ENCODE measurements around the gene SHE.
"Not testable (repeated sequence)": the region's sequence is repeated elsewhere in the genome, so short reads cannot be mapped to it uniquely, and the experiment has no call there.

The SHE gene

DNA sequence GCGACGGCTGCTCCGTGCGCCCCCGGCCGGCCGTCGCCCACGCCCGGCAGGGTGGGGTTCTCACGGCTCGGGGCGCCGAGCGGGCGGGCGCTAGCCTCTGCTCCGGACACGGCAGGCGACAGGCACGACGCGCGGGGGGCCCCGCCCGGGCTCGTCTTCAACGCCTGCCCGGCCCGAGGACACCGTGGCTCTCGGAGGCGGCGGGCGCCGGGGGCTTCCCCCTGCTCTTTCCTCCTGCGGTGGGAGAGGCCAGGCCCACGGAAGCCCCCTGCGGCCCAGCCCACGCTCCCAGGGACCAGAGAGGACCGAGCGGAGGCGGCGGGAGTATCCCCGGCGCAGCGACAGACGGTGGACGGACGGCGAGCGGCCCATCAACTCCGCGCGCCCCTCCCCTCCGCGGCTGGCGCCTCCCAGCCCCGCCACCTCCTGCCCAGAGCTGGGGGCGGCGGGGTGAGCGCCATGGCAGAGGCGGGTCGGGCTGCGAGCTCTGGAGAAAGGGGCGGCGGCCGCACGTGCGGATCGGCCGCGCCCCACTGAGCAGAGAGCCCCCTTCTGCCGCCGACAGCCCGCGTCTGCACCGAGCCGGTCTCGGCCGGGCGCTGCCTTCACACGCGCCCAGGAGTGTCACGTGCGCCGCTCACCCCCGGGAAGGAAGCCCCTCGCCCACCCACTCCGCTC, at the start of gene SHE, which contains the start of gene TDRD10:
Gene SHE (minus strand): TSS at position 347 of the 678 bp plus-strand sequence. CDS start 386 bp downstream, outside the sequence.
Gene TDRD10 (plus strand): TSS at position 154 of the 678 bp plus-strand sequence. CDS start 4,685 bp downstream, outside the sequence.
- peaks cover 4% of the 10 kb centered on the region for H3K4me1 Mint-ChIP-seq (ENCODE audit: low read depth)
- no peak within 1 kb of the TSS for H3K27ac Mint-ChIP-seq
- peaks cover 26% of the 10 kb centered on the region for H3K27me3 Mint-ChIP-seq
- peak within 1 kb of the TSS; percentile 78 for H3K4me3 Mint-ChIP-seq
- H3K9me3 Mint-ChIP-seq (ENCODE audit: low read depth), result no peaks in the 10 kb centered on the region
- peaks cover 8% of the 10 kb centered on the region for H3K36me3 Mint-ChIP-seq

- Mint-ChIP-seq H3K4me3 (no peak overlapping the region), H3K27me3 (no peaks in the 10 kb centered on the region), H3K4me1 (ENCODE audit: low read depth) (peaks cover 34% of the 10 kb centered on the region), H3K9me3 (ENCODE audit: low read depth) (no peaks in the 10 kb centered on the region), H3K27ac (no peak overlapping the region), H3K36me3 (peaks cover 2% of the 10 kb centered on the region)
These were observed 49.3 kb upstream of the SHE start for GRCh38 chr1:154551474-154551873.

- H3K4me1 Mint-ChIP-seq (ENCODE audit: low read depth), result peaks cover 27% of the 10 kb centered on the region
- peak overlapping the region; percentile 22 for H3K27ac Mint-ChIP-seq
- no peaks in the 10 kb centered on the region for H3K9me3 Mint-ChIP-seq (ENCODE audit: low read depth)
- H3K36me3 Mint-ChIP-seq, result peaks cover 2% of the 10 kb centered on the region
- H3K27me3 Mint-ChIP-seq, result no peaks in the 10 kb centered on the region
- no peak overlapping the region for H3K4me3 Mint-ChIP-seq
These were observed 48.4 kb upstream of the SHE start for GRCh38 chr1:154550657-154551056.

GRCh38 chr1:154550070-154550469, 47.9 kb upstream of the SHE start:
- H3K4me1 Mint-ChIP-seq (ENCODE audit: low read depth), result peaks cover 26% of the 10 kb centered on the region
- peak overlapping the region; percentile 22 for H3K27ac Mint-ChIP-seq
- no peaks in the 10 kb centered on the region for H3K9me3 Mint-ChIP-seq (ENCODE audit: low read depth)
- no peaks in the 10 kb centered on the region for H3K27me3 Mint-ChIP-seq
- H3K36me3 Mint-ChIP-seq, result peaks cover 2% of the 10 kb centered on the region
- no peak overlapping the region for H3K4me3 Mint-ChIP-seq

DNA sequence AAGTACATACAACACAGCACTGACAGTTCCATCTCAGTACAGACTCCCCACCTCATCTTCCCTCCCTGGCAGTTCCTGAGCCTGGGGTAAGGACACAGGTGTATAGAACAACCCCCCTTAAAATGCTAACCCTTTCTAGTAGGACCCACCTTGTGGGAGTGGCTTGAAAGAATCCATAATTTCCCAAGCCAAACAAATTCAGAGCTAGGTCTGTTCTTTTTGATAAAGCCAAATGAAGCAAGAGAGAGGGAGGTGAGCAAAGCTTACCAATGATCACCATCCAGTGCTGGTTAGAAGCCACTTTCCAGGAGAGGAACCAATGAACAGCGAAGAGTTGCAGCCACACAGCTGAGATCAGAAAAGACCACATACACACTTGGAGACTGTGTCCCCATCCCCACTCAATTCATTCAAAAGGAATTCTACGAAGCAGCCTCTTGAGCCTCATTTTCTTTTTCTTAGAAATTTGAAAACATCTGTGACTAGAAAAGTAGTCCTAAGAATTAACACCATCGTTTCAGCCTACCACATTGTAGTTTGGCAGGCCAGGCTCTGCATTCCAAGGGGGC, 47.1 kb upstream of the SHE start:
- peaks cover 21% of the 10 kb centered on the region for H3K4me1 Mint-ChIP-seq (ENCODE audit: low read depth)
- H3K9me3 Mint-ChIP-seq (ENCODE audit: low read depth), result no peaks in the 10 kb centered on the region
- H3K27me3 Mint-ChIP-seq, result no peaks in the 10 kb centered on the region
- H3K27ac Mint-ChIP-seq, result peak overlapping the region; percentile 54
- peaks cover 2% of the 10 kb centered on the region for H3K36me3 Mint-ChIP-seq
- H3K4me3 Mint-ChIP-seq, result no peak overlapping the region

DNA sequence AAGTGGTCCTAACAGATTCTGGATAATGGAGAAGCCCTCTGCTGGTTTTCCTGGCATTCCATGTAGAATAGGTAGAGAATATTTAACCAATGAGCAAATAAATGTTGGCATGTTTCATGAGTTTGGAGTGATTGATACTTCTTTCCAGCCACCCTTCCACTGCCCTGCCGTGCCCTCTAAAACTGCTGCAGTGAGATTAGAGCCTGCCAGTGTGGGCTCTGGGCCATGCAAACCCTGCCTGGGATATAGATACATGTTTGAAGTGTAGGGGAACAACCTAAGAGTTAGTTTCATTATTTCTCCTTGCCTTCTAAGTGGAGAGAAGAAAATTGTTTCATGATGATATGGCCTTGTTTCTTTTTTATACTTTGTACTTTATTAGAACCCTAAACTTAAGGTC, 45.8 kb upstream of the SHE start:
- H3K27ac Mint-ChIP-seq, result peak overlapping the region; percentile 24
- no peaks in the 10 kb centered on the region for H3K9me3 Mint-ChIP-seq (ENCODE audit: low read depth)
- peaks cover 2% of the 10 kb centered on the region for H3K36me3 Mint-ChIP-seq
- no peaks in the 10 kb centered on the region for H3K27me3 Mint-ChIP-seq
- H3K4me1 Mint-ChIP-seq (ENCODE audit: low read depth), result peaks cover 18% of the 10 kb centered on the region
- H3K4me3 Mint-ChIP-seq, result no peak overlapping the region

DNA sequence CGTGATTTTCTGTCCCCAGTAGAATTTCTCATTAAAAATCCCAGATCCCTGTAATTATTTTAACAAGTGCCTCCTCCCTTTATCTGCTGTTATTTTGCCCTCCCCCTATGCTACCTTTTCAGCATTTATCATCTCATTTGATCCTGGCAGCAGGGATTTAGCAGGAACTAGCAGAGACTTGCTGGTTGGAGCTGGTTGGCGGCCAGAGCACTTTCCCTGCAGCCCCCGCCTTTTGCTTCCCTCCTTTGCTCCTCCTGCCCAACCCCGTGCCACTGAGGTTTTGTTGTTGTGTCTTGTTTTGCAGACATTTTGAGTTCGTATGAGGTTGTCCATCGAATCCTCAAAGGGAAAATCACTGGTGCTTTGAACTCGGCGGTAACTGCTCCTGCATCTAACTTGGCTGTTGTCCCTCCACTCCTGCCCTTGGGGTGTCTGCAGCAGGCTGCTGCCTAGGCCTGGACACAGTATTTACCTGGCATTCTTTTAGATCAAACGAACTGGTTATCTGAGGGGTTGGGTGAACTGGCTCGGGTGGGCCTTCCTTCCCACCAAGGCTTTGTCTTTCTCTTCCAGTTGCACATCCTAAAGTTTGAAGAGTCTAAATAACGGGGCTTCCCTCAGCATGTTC, 45.0 kb upstream of the SHE start:
- Mint-ChIP-seq H3K27ac (no peak overlapping the region), H3K4me3 (no peak overlapping the region)

DNA sequence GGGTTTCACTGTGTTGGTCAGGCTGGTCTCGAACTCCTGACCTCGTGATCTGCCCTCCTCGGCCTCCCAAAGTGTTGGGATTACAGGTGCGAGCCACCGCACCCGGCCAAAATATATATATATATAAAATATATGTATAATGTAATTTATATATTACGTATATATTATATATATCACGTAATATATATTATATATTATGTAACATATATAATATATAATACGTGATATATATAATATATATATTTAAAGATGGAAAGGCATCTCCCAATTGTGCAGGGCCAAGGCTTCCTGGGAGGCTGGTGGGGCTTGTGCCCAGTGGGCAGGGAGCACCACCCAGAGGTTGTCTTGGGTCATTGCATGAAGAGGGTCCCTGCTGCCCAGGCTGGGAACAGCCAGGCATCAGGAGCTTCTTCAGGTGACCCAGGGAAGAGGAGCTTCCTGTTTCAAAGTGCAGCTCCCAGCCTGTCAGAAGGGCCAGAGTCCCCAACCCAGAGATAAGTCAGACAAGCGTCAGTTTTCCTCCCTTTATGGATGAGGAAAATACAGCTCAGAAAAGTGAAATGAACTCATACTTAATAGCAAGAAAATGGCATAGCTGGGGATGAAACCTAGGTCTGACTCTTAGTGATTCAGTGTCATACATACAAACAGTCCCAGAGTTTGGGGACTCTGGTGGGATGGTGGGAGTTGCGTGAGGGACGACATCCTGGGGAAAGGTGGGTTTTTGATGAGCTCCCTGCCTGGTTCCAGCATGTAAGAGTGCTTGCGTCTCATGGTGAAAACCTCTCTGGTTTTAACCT, 44.3 kb upstream of the SHE start:
- Mint-ChIP-seq H3K4me3 (no peak overlapping the region), H3K27ac (no peak overlapping the region), H3K36me3 (peaks cover 2% of the 10 kb centered on the region), H3K9me3 (ENCODE audit: low read depth) (no peaks in the 10 kb centered on the region), H3K4me1 (ENCODE audit: low read depth) (peaks cover 16% of the 10 kb centered on the region), H3K27me3 (no peaks in the 10 kb centered on the region)

More for the DNA sequence above, 45.0 kb upstream of the SHE start:
- Mint-ChIP-seq H3K36me3 (peaks cover 2% of the 10 kb centered on the region), H3K27me3 (no peaks in the 10 kb centered on the region), H3K9me3 (ENCODE audit: low read depth) (no peaks in the 10 kb centered on the region), H3K4me1 (ENCODE audit: low read depth) (peaks cover 16% of the 10 kb centered on the region)

DNA sequence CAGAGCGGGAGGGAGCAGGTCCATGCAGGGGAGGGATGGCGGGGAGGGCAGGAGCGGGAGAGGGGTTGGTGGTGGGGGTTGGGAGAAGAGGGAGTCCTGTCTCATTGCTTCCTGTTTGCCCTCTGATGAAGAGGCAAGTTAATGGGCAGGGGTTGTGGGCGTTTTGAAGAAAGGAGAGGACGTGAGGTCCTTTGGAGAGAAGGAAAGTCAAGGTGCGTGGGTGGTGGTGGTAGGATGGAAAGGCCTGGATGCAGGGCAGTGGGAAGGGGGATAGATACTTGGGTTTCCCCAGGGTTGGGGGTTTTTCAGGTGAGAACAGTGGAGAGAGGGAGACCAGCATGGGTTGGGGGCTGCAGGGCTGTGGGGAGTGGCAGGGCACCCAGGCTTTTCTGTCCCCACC, 39.0 kb upstream of the SHE start:
- H3K27me3 Mint-ChIP-seq, result no peaks in the 10 kb centered on the region
- no peak overlapping the region for H3K4me3 Mint-ChIP-seq
- H3K27ac Mint-ChIP-seq, result no peak overlapping the region
- no peaks in the 10 kb centered on the region for H3K9me3 Mint-ChIP-seq (ENCODE audit: low read depth)
- no peaks in the 10 kb centered on the region for H3K4me1 Mint-ChIP-seq (ENCODE audit: low read depth)
- no peaks in the 10 kb centered on the region for H3K36me3 Mint-ChIP-seq

DNA sequence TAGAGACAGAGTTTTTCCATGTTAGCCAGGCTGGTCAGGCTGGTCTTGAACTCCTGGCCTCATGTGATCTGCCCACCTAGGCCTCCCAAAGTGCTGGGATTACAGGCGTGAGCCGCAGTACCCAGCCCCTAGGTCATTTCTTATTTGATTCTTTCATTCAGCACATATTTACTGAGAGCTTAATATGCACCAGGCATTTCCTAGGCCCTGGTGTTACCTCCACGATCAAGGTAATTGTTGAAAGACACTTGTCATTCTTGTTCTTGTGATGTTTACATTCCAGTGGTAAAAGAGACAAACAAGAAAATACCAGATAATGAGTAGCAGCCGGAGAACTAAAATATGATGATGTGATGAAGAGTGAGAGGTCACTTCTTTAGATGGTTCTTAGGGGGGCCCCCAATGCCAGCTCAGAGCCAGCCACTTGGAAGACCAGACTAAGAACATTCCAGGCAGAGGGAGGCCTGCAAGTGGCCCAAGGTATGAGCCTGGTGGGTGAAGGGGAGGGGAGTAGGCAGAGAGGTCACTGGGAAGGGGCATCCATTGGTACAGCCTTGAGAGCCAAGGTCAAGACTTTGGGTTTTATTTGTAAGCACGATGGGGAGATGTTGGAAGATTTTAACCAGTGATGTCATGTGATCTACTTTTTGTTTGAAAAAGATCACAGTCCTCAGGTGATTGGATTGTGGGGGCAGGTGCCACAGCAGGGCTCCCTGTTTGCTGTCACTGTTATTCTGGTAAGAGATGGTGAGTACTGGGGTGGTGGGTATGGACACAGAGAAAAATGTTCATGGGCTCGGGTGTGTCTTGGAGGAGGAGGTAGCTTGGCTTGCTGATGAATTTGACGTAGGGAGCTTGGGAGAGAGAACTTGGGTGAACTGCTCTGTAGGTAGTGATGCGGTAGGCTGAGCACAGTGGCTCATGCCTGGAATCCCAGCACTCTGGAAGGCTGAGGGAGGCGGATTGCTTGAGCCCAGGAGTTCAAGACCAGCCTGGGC, 37.6 kb upstream of the SHE start:
- Mint-ChIP-seq H3K9me3 (ENCODE audit: low read depth) (no peaks in the 10 kb centered on the region), H3K36me3 (no peaks in the 10 kb centered on the region), H3K27me3 (no peaks in the 10 kb centered on the region), H3K27ac (no peak overlapping the region), H3K4me3 (no peak overlapping the region), H3K4me1 (ENCODE audit: low read depth) (no peaks in the 10 kb centered on the region)

DNA sequence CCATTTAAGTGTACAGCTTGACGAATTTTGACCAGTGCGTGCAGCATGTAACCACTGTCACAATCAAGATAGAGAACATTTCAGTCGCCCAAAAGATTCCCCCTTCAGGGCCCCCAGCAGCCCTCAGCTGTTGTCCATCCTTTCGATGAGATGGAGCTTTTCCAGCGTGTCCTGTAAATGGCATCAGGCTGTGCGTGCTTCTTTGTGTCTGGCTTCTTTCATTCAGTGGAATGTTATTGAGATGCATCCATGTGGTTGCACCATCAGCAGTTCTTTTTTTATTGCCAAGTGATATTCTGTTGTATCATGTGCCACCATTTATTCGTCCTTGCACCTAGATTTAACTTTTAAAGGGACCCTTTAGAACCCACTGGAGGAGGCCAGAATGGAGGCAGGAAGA, 34.4 kb upstream of the SHE start:
- no peak overlapping the region for H3K4me3 Mint-ChIP-seq
- no peaks in the 10 kb centered on the region for H3K27me3 Mint-ChIP-seq
- no peak overlapping the region for H3K27ac Mint-ChIP-seq
- H3K9me3 Mint-ChIP-seq (ENCODE audit: low read depth), result no peaks in the 10 kb centered on the region
- H3K4me1 Mint-ChIP-seq (ENCODE audit: low read depth), result no peaks in the 10 kb centered on the region
- H3K36me3 Mint-ChIP-seq, result no peaks in the 10 kb centered on the region

DNA sequence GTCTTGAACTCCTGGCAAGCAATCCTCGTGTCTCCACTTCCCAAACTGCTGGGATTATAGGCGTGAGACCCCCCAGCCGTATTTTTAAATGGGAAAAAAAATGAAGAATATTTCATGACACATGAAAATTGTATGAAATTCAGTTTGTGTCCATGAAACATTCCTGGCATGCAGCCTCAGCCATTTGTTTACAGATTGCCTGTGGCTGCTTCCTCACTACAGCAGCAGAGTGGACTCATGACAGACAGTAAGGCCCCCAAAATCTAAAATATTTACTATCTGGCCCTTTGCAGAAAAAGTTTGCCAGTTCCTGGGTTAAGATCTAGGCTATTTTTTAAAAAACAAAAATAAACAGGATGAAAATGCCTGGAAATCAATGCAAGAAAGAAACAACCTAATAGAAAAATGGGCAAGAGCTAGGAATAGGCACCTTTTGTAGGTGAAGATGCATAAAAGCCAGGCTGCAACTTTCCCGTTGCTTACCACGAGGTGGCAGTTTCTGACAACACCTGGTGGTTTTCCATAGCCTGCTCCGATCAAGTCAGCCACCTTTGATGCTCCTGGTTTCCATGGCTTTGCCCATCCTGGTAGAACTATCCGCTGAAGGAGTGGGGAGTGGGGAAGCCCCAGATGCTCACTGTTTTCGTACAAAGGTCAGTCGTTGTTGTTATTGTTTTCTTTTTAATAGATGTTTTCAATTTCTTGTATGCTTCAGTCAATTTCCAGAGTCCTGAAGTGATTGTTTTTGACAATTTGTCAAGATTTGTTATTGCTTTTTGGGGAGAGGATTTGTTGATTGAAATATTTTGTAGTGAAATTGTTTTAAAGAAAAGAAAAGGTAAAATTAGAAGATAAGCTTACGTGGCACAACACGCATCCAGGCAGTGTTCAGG, 32.0 kb upstream of the SHE start:
- Mint-ChIP-seq H3K4me1 (ENCODE audit: low read depth) (no peaks in the 10 kb centered on the region), H3K27me3 (no peaks in the 10 kb centered on the region), H3K4me3 (no peak overlapping the region), H3K27ac (no peak overlapping the region), H3K36me3 (no peaks in the 10 kb centered on the region), H3K9me3 (ENCODE audit: low read depth) (no peaks in the 10 kb centered on the region)

DNA sequence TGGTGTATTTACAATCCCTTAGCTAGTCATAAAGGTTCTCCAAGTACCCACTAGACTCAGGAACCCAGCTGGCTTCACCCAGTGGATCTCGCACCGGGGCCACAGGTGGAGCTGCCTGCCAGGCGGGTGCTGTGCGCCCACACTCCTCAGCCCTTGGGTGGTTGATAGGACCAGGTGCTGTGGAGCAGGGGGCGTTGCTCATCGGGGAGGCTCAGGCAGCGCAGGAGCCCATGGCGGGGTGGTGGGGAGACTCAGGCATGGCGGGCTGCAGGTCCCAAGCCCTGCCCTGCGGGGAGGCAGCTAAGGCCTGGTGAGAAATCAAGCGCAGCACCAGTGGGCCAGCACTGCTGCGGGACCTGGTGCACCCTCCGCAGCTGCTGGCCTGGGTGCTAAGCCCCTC, 29.7 kb upstream of the SHE start:
- H3K27ac Mint-ChIP-seq; H3K9me3 Mint-ChIP-seq (ENCODE audit: low read depth); H3K27me3 Mint-ChIP-seq; H3K4me3 Mint-ChIP-seq; H3K36me3 Mint-ChIP-seq; H3K4me1 Mint-ChIP-seq (ENCODE audit: low read depth): not testable (repeated sequence)

Data from activated naive CD8-positive, alpha-beta T cell (primary cell).